Fibroblast of lung (primary cell): Measurements from ENCODE around the gene TWF2.

Experiments
- EZH2 ChIP-seq: IDR thresholded peaks from 2 replicates; pipeline ENCODE4 v1.5.1; 2012; ENCODE audit warnings: low read length, control low read depth, mild to moderate bottlenecking; ENCODE audit errors: missing control alignments
- TF ChIP-seq, protein P1 (sequence below), 2 donors: IDR thresholded peaks in 1 of 2; conservative IDR thresholded peaks in 1 of 2; 1 replicate in 1 of 2; 2 replicates in 1 of 2; pipeline ENCODE4 v1.5.1; 2011 to 2012; ENCODE audit warnings: low read length in 2 of 2, control low read depth in 1 of 2, inconsistent platforms in 1 of 2, low read depth in 1 of 2, mild to moderate bottlenecking in 1 of 2

DNA sequence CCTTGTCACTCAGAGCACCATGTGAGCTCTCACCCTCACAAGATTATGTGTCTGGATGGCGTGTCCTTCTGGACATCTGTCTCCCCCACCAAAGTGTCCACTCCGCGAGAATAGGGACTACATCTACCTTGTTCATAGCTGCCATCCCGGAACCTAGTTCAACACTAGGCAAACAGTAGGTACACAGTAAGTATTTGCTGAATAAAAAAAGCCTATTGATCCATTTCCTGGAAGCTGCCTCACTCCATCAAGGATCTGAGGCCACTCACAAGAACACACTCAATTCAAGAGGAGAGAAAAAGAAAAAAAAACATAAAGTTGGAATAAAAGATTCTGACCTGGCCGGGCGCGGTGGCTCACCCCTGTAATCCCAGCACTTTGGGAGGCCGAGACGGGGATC lies 52.2 kb downstream of the TWF2 start:
- TF ChIP-seq EZH2: no peak
- TF ChIP-seq, protein P1, sequence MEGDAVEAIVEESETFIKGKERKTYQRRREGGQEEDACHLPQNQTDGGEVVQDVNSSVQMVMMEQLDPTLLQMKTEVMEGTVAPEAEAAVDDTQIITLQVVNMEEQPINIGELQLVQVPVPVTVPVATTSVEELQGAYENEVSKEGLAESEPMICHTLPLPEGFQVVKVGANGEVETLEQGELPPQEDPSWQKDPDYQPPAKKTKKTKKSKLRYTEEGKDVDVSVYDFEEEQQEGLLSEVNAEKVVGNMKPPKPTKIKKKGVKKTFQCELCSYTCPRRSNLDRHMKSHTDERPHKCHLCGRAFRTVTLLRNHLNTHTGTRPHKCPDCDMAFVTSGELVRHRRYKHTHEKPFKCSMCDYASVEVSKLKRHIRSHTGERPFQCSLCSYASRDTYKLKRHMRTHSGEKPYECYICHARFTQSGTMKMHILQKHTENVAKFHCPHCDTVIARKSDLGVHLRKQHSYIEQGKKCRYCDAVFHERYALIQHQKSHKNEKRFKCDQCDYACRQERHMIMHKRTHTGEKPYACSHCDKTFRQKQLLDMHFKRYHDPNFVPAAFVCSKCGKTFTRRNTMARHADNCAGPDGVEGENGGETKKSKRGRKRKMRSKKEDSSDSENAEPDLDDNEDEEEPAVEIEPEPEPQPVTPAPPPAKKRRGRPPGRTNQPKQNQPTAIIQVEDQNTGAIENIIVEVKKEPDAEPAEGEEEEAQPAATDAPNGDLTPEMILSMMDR (conservative IDR thresholded peaks at IDR 0.05 in 1 of 2, IDR thresholded peaks at IDR 0.05 in 1 of 2; ENCODE audit: low read depth in 1 of 2, low read length in 2 of 2): no peak
